Activated CD4-positive, alpha-beta T cell treated with anti-CD3 and anti-CD28 coated beads, Interleukin-2, amount 10 ng/mL, durations not matched to agents 7 days and 5 days (primary cell): Measurements from ENCODE around the gene ZNRD2. TPM values are rescaled to one million over a fixed set of nuclear protein-coding genes. Genes with fewer than 3 reads are reported as not detected.

ENCODE experiments used
- CTCF ChIA-PET: fragments of 350-600 bp; sonication (Branson Sonifier 250); formaldehyde crosslinking; loops from one replicate; lab custom pipeline; 2021; ENCODE audit warnings: antibody characterized with exemption; lab: Charles Lee
- POLR2A ChIA-PET: fragments of 350-600 bp; sonication (Branson Sonifier 250); formaldehyde crosslinking; loops from one replicate; lab custom pipeline; 2021; ENCODE audit warnings: antibody characterized with exemption; lab: Charles Lee
- DNase-seq: peaks from one replicate; pipeline ENCODE4 v3.0.0-alpha.2; 2020
- H3K27ac Mint-ChIP-seq: one replicate; pipeline ENCODE4 v1.8.0; 2021; ENCODE audit warnings: mild to moderate bottlenecking, moderate library complexity, mixed read lengths
- H3K27me3 Mint-ChIP-seq: one replicate; pipeline ENCODE4 v1.8.0; 2021; ENCODE audit warnings: mixed read lengths
- H3K36me3 Mint-ChIP-seq: one replicate; pipeline ENCODE4 v1.8.0; 2021; ENCODE audit warnings: low read depth, mixed read lengths
- H3K4me1 Mint-ChIP-seq: one replicate; pipeline ENCODE4 v1.8.0; 2021; ENCODE audit warnings: mixed read lengths
- H3K4me3 Mint-ChIP-seq: one replicate; pipeline ENCODE4 v1.8.0; 2021; ENCODE audit warnings: mild to moderate bottlenecking, moderate library complexity, mixed read lengths
- H3K9me3 Mint-ChIP-seq: one replicate; pipeline ENCODE4 v1.8.0; 2021; ENCODE audit warnings: mixed read lengths
- total RNA-seq, 2 experiments: library from RNA; stranded (reverse); gene quantifications; one replicate each; pipeline ENCODE4 v1.2.3, GENCODE V29; 2021

Gene ZNRD2
- total RNA-seq, 2 experiments from 2014 or later = 32.4 to 35.4 TPM

DNA sequence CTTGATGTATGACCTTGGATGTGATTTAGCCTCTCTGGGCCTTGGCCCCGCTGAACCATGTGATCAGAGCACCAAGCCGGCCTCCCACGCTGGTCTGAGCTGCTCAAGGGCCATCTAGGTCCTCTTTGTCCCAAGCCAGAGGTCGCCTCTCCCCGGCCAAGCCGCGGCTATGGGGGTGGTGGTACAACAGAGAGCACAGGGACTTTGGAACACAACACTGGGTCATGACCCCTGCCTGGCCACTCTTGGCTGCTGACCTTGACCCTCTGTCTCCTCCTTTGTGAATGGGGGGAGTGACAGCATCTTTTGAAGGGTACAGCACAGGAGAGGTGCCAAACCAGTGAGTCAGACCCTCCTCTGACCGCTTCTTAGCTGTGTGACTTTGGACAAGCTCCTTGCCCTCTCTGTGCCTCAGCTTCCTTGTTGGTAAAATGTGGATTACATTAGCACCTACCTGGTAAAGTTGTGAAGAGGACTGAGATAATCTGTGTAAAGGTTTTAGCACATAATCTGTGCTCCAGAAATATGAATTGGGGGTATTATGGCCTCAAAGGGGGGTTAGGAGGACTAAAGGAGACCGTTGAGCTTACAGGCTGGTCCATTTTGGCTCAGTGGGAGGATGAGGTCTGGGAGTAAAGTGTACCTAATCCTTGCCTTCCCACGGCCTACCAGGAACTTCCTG, 40.7 kb upstream of the ZNRD2 start:
- no peaks in the 10 kb centered on the region for H3K9me3 Mint-ChIP-seq
- DNase-seq = no peak
- CTCF ChIA-PET = interaction anchor here (1.0 to 7.9 kb wide), 6 partner anchors 11 to 134 kb away, joined by 3 to 75 read pairs (median 3); no protein-coding TSS in a partner anchor
- H3K36me3 Mint-ChIP-seq = peaks cover 30% of the 10 kb centered on the region
- H3K4me3 Mint-ChIP-seq = no peak overlapping the region
- no peaks in the 10 kb centered on the region for H3K27me3 Mint-ChIP-seq
- peaks cover 39% of the 10 kb centered on the region for H3K4me1 Mint-ChIP-seq
- POLR2A ChIA-PET = no interaction called here
- H3K27ac Mint-ChIP-seq = peak overlapping the region; percentile 84

DNA sequence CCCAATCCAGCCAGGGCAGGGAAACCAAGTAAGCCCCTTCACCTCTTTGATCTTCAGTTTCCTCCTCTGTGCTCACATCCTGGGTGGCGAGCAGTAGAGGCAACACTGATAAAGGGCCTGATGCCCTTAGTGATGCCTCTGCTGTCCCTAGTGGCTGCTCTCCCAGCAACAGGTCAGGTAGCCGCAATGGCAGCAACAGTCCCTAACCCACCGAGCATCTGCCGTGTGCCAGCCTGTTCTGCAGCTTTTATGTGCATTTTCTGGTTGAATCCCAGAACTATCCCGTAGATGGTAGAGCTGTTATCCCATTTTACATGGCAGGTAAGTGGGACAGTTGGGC, 40.1 kb upstream of the ZNRD2 start:
- H3K36me3 Mint-ChIP-seq = peaks cover 30% of the 10 kb centered on the region
- H3K4me3 Mint-ChIP-seq = no peak overlapping the region
- no peaks in the 10 kb centered on the region for H3K27me3 Mint-ChIP-seq
- peaks cover 39% of the 10 kb centered on the region for H3K4me1 Mint-ChIP-seq
- CTCF ChIA-PET = interaction anchor here (1.0 to 7.9 kb wide), 7 partner anchors 10 to 133 kb away, joined by 3 to 75 read pairs (median 3); no protein-coding TSS in a partner anchor
- H3K9me3 Mint-ChIP-seq = no peaks in the 10 kb centered on the region
- DNase-seq = peak; percentile 47
- POLR2A ChIA-PET = no interaction called here
- H3K27ac Mint-ChIP-seq = peak overlapping the region; percentile 84

DNA sequence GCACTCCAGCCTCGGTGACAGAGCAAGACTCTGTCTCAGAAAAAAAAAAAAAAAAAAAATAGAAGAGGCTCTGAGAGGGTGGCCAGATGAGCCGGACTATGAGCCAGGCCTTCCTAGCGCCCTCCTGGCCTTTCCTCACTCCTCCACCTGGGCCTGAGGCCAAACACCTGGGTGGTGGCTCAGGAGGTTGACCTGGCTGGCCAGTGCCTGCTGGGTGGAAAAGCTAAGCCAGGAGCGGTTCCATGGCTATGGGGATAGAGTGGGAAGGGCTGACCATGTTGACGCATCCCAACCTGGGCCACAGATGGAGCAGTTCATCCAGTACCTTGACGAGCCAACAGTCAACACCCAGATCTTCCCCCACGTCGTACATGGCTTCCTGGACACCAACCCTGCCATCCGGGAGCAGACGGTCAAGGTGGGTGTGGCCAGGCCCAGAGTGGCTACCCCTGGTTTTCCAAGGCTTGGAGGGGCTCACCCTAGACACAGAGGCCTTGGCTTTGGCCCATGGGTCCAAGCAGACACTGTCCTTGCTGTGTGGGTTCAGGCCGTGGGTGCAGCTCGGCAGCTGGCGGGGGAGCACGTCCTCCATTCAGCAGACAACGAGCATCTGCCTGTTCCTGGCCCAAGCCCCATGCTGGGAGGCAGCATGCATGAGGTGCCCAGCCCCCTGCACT, 37.8 kb upstream of the ZNRD2 start:
- H3K4me1 Mint-ChIP-seq = peaks cover 24% of the 10 kb centered on the region
- POLR2A ChIA-PET = no interaction called here
- no peak overlapping the region for H3K4me3 Mint-ChIP-seq
- peak overlapping the region; percentile 5 for H3K27ac Mint-ChIP-seq
- DNase-seq = no peak
- H3K9me3 Mint-ChIP-seq = no peaks in the 10 kb centered on the region
- no peaks in the 10 kb centered on the region for H3K27me3 Mint-ChIP-seq
- CTCF ChIA-PET = interaction anchor here (1.5 kb wide), 1 partner anchor 9 kb away, joined by 8 read pairs; no protein-coding TSS in a partner anchor
- peaks cover 30% of the 10 kb centered on the region for H3K36me3 Mint-ChIP-seq

DNA sequence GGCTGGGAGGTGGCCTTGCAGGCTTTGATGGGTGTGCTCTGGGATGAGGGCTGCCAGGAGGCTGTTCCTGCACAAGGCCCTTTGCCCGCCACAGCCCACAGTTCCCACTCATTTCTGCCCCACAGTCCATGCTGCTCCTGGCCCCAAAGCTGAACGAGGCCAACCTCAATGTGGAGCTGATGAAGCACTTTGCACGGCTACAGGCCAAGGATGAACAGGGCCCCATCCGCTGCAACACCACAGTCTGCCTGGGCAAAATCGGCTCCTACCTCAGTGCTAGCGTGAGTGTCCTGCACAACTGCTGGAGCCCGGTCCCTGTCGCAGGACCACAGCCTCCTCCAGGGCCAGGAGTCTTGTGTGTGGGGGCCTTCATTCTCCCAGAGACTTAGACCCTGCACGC, 35.2 kb upstream of the ZNRD2 start:
- Mint-ChIP-seq H3K4me3 (no peak overlapping the region), H3K36me3 (peaks cover 23% of the 10 kb centered on the region), H3K27me3 (no peaks in the 10 kb centered on the region), H3K9me3 (no peaks in the 10 kb centered on the region), H3K4me1 (peaks cover 7% of the 10 kb centered on the region), H3K27ac (no peak overlapping the region)
- ChIA-PET CTCF (interaction anchor here (1.4 to 2.5 kb wide), 2 partner anchors 10 to 38 kb away, joined by 3 to 13 read pairs; partner anchors contain the start of gene SCYL1), POLR2A (no interaction called here)
- no peak for DNase-seq

DNA sequence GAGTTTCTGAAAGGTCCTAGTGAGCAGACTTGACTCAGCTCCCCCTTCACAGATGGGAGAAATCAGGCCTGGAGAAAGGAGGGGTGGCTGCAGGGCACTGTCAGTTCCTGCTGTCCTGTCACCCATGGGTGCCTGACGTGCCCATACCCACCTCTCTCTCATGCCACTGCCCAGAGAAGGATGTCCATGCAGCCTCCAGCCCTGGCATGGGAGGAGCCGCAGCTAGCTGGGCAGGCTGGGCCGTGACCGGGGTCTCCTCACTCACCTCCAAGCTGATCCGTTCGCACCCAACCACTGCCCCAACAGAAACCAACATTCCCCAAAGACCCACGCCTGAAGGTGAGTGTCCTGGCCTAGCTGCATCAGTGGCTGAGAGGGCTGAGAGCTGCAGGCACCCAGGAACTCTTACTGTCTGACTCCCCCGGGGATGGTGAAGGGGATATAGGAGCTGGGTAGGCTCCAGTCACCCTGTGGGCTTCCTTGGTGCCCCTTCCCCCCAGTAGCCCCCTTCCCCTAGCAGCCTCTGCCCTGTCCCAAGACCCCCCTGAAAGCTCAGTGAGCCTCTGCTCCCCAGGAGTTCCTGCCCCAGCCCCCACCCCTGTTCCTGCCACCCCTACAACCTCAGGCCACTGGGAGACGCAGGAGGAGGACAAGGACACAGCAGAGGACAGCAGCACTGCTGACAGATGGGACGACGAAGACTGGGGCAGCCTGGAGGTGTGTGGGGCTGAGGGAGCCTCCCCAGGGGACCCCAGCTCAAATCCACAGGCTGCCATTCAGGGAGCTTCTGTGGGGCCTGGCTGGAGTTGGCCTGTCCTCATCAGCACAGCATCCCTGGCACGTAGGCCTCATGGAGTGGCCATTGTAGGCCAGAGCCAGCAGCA, 33.6 kb upstream of the ZNRD2 start:
- CTCF ChIA-PET = interaction anchor here (1.1 to 2.5 kb wide), 5 partner anchors 9 to 53 kb away, joined by 3 to 13 read pairs (median 3); partner anchors contain the start of gene SCYL1
- Mint-ChIP-seq H3K36me3 (peaks cover 11% of the 10 kb centered on the region), H3K4me3 (no peak overlapping the region), H3K27me3 (no peaks in the 10 kb centered on the region), H3K4me1 (peaks cover 7% of the 10 kb centered on the region), H3K9me3 (no peaks in the 10 kb centered on the region), H3K27ac (no peak overlapping the region)
- no peak for DNase-seq
- POLR2A ChIA-PET = no interaction called here

DNA sequence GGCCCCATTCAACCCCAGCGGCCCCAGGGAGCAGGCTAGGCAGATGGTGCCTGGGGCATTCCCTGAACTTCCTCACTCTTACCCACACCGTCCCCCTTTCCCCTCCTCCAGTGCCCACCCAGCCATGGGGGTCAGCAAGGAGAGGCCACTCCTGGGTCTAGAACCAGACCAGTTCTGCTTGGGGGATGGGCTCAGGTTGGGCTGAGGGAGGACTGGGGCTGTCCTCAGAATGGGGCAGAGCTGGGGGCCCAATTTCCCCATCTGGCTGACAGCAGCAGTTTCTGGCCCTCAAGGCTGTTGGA, 33.0 kb upstream of the ZNRD2 start:
- H3K4me1 Mint-ChIP-seq = peaks cover 12% of the 10 kb centered on the region

DNA sequence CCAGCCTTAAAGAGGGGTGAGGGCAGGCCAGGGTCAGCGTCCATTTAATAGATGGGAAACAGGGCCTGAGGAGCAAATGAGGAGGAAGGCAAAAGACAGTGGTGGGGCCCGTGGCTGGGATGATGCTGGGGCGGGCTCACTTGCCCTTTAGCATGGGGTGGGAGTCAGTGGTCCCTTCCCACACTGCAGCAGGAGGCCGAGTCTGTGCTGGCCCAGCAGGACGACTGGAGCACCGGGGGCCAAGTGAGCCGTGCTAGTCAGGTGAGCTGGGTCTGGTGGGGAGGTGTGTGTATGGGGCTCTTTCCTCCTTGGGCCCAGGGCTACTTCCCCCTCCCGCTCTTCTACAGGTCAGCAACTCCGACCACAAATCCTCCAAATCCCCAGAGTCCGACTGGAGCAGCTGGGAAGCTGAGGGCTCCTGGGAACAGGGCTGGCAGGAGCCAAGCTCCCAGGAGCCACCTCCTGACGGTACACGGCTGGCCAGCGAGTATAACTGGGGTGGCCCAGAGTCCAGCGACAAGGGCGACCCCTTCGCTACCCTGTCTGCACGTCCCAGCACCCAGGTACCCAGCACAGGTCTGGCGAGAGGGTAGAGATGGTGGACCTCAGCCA, 32.6 kb upstream of the ZNRD2 start:
- POLR2A ChIA-PET = interaction anchor here (0.6 kb wide), 1 partner anchor 11 kb away, joined by 3 read pairs; no protein-coding TSS in a partner anchor
- no peak overlapping the region for H3K27ac Mint-ChIP-seq
- peak overlapping the region; percentile 10 for H3K4me3 Mint-ChIP-seq

More for the DNA sequence above, 33.0 kb upstream of the ZNRD2 start:
- Mint-ChIP-seq H3K27ac (no peak overlapping the region), H3K27me3 (no peaks in the 10 kb centered on the region), H3K36me3 (peaks cover 8% of the 10 kb centered on the region), H3K9me3 (no peaks in the 10 kb centered on the region), H3K4me3 (peak overlapping the region; percentile 10)
- ChIA-PET POLR2A (no interaction called here), CTCF (interaction anchor here (1.1 to 5.8 kb wide), 6 partner anchors 8 to 52 kb away, joined by 3 to 75 read pairs (median 4); partner anchors contain the start of genes EHBP1L1 and SCYL1)
- no peak for DNase-seq

DNA sequence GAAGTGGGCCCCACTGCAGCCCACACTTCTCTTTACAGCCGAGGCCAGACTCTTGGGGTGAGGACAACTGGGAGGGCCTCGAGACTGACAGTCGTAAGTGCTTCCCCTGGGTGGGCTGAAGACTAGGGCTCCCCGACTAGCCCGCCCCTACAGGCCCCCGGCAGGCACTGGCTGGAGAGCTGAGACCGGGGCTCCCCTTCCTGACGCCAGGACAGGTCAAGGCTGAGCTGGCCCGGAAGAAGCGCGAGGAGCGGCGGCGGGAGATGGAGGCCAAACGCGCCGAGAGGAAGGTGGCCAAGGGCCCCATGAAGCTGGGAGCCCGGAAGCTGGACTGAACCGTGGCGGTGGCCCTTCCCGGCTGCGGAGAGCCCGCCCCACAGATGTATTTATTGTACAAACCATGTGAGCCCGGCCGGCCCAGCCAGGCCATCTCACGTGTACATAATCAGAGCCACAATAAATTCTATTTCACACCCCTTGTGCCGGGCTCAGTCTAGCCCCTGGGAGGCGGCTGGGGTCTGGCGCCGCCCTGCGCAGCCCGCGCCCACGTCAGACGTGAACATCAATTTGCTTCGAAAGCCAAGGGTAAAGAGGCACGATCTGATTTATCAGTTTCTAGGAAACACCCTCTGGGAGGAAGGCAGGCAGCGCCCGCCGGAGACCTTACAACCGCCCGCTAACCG, 31.9 kb upstream of the ZNRD2 start:
- POLR2A ChIA-PET = interaction anchor here (0.6 kb wide), 1 partner anchor 11 kb away, joined by 3 read pairs; no protein-coding TSS in a partner anchor
- H3K36me3 Mint-ChIP-seq = peaks cover 4% of the 10 kb centered on the region
- no peak overlapping the region for H3K4me3 Mint-ChIP-seq
- no peak overlapping the region for H3K27ac Mint-ChIP-seq
- no peak for DNase-seq
- CTCF ChIA-PET = interaction anchor here (1.1 to 5.8 kb wide), 4 partner anchors 10 to 65 kb away, joined by 3 to 75 read pairs (median 4); partner anchors contain the start of genes EHBP1L1 and SCYL1
- no peaks in the 10 kb centered on the region for H3K27me3 Mint-ChIP-seq
- no peaks in the 10 kb centered on the region for H3K9me3 Mint-ChIP-seq
- peaks cover 12% of the 10 kb centered on the region for H3K4me1 Mint-ChIP-seq

More for the DNA sequence above, 32.6 kb upstream of the ZNRD2 start:
- Mint-ChIP-seq H3K27me3 (no peaks in the 10 kb centered on the region), H3K4me1 (peaks cover 12% of the 10 kb centered on the region), H3K36me3 (peaks cover 4% of the 10 kb centered on the region), H3K9me3 (no peaks in the 10 kb centered on the region)
- no peak for DNase-seq
- CTCF ChIA-PET = interaction anchor here (1.1 to 5.8 kb wide), 5 partner anchors 8 to 65 kb away, joined by 3 to 75 read pairs (median 3); partner anchors contain the start of genes EHBP1L1 and SCYL1

DNA sequence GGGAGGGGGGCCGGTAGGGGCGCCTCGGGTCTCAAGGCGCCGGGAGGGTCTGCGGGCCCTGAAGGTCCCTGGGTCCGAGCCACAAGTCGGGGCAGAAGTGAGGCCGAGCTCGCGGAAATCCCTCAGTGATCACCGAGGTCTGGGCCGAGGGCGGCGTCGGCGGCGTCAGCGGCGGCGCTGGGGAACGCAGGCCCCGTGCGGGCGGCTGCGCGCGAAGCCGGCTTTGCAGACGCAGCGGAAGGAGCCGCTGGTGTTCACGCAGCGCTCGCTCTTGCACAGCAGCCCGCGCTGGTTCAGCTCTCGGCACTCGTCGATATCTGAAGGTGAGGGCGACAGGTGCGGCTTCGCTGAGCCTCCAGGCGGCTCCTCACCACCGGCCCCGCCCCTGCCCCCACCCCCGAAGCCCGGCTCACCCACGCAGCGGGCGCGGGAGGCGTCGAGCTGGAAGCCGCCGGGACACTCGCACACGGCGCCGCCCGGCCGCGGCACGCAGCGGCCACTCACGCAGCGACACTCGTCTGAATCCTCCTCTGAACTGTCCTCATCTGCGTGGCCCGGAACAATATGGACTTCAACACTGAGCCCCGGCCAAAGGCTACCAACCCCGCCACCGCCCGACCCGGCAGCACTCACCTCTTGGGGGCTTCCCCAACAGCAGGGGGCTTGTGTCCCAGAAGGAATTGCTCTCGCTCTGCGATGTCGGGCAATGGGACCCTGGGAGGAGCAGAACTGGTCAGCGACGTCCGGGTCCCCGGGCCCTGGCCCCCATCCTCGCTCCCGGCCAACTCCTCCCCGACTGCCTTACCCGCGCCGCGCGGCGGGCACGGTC, 31.1 kb upstream of the ZNRD2 start:
- Mint-ChIP-seq H3K36me3 (peaks cover 7% of the 10 kb centered on the region), H3K27me3 (no peaks in the 10 kb centered on the region)
- POLR2A ChIA-PET = no interaction called here

DNA sequence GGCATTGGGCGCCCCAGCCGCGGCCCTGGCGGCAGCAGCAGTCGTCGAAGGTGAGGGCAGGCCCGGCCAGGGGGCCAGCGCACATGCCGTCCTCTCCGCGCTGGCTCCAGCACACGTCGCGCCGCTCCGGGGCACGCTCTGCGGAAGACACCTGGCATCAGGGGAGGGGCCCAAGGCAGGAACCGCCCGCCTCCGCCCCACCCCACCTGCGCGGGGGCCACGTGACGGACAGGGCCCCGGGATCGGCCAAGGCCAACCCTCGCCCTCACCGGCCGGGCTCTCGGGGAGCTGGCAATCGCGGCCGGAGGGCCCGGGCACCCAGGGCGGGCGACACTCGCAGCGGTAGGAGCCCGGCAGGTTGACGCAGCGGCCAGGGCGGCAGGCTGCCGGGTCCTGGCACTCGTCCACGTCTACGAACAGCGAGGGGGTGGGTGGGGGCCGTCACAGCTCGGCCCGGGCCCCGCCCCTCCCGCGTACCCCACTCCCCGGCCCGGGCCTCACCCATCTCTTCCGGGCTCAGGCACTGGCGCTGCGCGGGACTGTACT, 30.5 kb upstream of the ZNRD2 start:
- DNase-seq = no peak

More for the DNA sequence above, 31.1 kb upstream of the ZNRD2 start:
- H3K4me1 Mint-ChIP-seq = peaks cover 12% of the 10 kb centered on the region
- no peaks in the 10 kb centered on the region for H3K9me3 Mint-ChIP-seq
- no peak overlapping the region for H3K4me3 Mint-ChIP-seq
- H3K27ac Mint-ChIP-seq = no peak overlapping the region
- DNase-seq = no peak
- CTCF ChIA-PET = interaction anchor here (0.9 to 5.8 kb wide), 15 partner anchors 9 to 177 kb away, joined by 3 to 75 read pairs (median 11); partner anchors contain the start of genes FAM89B, KCNK7, LTBP3 and SCYL1

More for the DNA sequence above, 30.5 kb upstream of the ZNRD2 start:
- peak overlapping the region; percentile 25 for H3K27ac Mint-ChIP-seq
- peak overlapping the region; percentile 78 for H3K4me3 Mint-ChIP-seq
- ChIA-PET POLR2A (interaction anchor here (0.6 kb wide), 1 partner anchor 172 kb away, joined by 6 read pairs; no protein-coding TSS in a partner anchor), CTCF (interaction anchor here (0.7 to 5.8 kb wide), 24 partner anchors 7 to 320 kb away, joined by 3 to 75 read pairs (median 6); partner anchors contain the start of genes EHBP1L1, FAM89B, KCNK7 and LTBP3)
- no peaks in the 10 kb centered on the region for H3K27me3 Mint-ChIP-seq
- peaks cover 7% of the 10 kb centered on the region for H3K36me3 Mint-ChIP-seq
- H3K9me3 Mint-ChIP-seq = no peaks in the 10 kb centered on the region
- H3K4me1 Mint-ChIP-seq = peaks cover 16% of the 10 kb centered on the region
